ENCODE data around the gene FZD4.
"Not testable (repeated sequence)": the region's sequence is repeated elsewhere in the genome, so short reads cannot be mapped to it uniquely, and the experiment has no call there.

FZD4 gene

GRCh38 chr11:86937193-86937806 lies 17.9 kb downstream of the FZD4 start:
- DNase-seq (ENCODE audit: low read depth), result not testable (repeated sequence)

- DNase-seq (ENCODE audit: low read depth), result no peak
Observed at GRCh38 chr11:86934926-86935579, 20.1 kb downstream of the FZD4 start.

GRCh38 chr11:86934582-86934900 lies 20.7 kb downstream of the FZD4 start:
- DNase-seq (ENCODE audit: low read depth), result no peak

GRCh38 chr11:86933891-86934581 lies 21.2 kb downstream of the FZD4 start:
- no peak for DNase-seq (ENCODE audit: low read depth)

GRCh38 chr11:86932924-86933875 lies 22.0 kb downstream of the FZD4 start:
- DNase-seq (ENCODE audit: low read depth), result no peak

GRCh38 chr11:86932259-86932585 lies 23.0 kb downstream of the FZD4 start:
- no peak for DNase-seq (ENCODE audit: low read depth)

GRCh38 chr11:86931548-86932258 lies 23.5 kb downstream of the FZD4 start:
- DNase-seq (ENCODE audit: low read depth), result no peak

- DNase-seq (ENCODE audit: low read depth), result no peak
Observed at GRCh38 chr11:86930957-86931547, 24.1 kb downstream of the FZD4 start.

GRCh38 chr11:86926975-86927374 lies 28.2 kb downstream of the FZD4 start:
- DNase-seq (ENCODE audit: low read depth), result no peak

GRCh38 chr11:86923999-86924766 lies 31.0 kb downstream of the FZD4 start:
- no peak for DNase-seq (ENCODE audit: low read depth)

- DNase-seq (ENCODE audit: low read depth), result no peak
Observed at GRCh38 chr11:86922225-86922624, 33.0 kb downstream of the FZD4 start.

- DNase-seq (ENCODE audit: low read depth), result no peak
Observed at GRCh38 chr11:86919557-86920210, 35.5 kb downstream of the FZD4 start.

GRCh38 chr11:86918973-86919372 lies 36.2 kb downstream of the FZD4 start:
- DNase-seq (ENCODE audit: low read depth), result no peak

- DNase-seq (ENCODE audit: low read depth), result no peak
Observed at GRCh38 chr11:86918496-86918895, 36.7 kb downstream of the FZD4 start.

GRCh38 chr11:86917589-86917988 lies 37.6 kb downstream of the FZD4 start:
- DNase-seq (ENCODE audit: low read depth), result no peak

- no peak for DNase-seq (ENCODE audit: low read depth)
Observed at GRCh38 chr11:86916330-86916729, 38.9 kb downstream of the FZD4 start.

GRCh38 chr11:86915850-86916249 lies 39.3 kb downstream of the FZD4 start:
- DNase-seq (ENCODE audit: low read depth), result not testable (repeated sequence)

- DNase-seq (ENCODE audit: low read depth), result no peak
Observed at GRCh38 chr11:86914865-86915519, 40.2 kb downstream of the FZD4 start.

GRCh38 chr11:86912238-86912637 lies 43.0 kb downstream of the FZD4 start:
- DNase-seq (ENCODE audit: low read depth), result no peak

- DNase-seq (ENCODE audit: low read depth), result no peak
Observed at GRCh38 chr11:86910592-86910991, 44.6 kb downstream of the FZD4 start.

Data from activated T-helper 9 cell treated with anti-CD3 and anti-CD28 coated beads, Interleukin-2, amount 50 U/mL, for 16 hours (primary cell).